Effector CD4-positive, alpha-beta T cell (primary cell): ENCODE data around the gene KLK7.
"Not testable (repeated sequence)": the region's sequence is repeated elsewhere in the genome, so short reads cannot be mapped to it uniquely, and the experiment has no call there.

Experiments
- DNase-seq: peaks from one replicate; pipeline ENCODE4 v3.0.0-alpha.2; 2020

The KLK7 gene

DNA sequence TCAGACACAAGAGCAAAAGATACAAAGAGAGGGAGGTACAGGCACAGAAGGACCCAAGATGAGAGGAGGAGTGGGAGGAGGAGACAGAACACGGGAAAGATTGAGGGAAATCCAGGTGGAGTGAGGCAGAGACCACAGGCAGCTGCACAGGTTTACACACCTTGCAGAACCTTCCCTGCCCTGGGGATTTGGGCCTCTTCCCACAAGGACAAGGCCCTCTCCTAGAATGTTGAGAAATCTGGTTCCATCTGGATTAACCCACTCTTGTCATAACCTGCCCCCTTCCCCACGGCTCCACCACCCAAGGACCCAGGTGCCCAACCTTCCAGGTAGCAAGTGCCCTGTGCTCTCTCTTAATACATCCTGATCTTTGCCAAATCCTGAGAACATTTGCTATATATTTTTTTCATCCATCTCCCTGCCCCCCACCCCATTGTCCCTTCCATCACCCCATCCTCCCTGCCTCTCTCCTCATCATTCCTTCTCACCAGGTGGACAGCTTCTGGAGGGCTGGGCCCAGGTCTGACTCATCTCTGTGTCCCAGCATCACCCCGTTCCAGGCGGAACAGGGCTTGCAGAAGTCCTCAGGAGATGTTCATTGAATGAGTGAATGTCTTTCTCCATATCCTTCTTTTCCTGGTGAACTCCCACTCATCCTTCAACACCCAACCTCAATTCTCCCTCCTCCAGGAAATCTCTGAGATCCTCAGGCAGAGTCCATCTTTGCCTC lies 26.5 kb upstream of the KLK7 start:
- DNase-seq: no peak

DNA sequence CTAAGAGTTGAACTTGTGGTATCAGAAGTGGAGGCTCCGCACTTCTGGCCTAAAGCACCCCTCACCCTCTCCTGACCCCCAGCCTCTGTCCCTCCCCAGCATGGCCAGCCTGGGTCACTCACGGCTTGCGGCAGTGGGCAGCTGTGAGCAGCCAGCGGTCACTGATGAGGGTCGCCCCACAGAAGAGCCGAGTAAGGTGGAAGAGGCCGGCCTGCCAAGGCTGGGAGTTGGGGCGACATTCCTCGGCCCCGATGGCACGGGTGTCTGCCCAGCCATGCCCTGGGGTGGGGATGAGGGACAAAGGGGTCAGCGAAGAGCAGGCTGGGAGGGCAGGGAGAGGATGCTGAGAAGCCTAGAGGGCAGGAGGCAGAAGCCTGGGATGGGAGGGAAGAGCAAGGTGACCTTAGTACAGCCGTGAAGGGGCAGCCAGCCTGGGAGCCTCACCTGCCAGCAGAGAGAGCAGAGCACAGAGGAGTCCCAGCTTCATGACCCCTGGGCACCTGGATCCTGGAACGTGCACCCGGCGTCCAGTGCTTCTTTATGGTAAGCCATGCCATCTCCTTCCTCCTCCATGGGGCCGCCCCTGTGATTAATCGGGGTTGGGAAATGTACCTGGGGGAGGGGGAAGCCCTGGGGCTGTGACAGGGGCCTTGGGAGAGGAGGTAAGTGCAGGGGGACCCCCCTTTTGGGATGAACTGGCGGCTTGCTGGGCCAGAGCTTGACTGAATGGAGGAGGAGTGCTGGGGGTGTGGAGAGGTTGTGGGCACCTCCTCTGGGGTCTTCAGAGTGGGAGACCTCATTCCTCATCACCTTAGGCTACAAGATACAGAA lies 25.6 kb upstream of the KLK7 start:
- DNase-seq: no peak

DNA sequence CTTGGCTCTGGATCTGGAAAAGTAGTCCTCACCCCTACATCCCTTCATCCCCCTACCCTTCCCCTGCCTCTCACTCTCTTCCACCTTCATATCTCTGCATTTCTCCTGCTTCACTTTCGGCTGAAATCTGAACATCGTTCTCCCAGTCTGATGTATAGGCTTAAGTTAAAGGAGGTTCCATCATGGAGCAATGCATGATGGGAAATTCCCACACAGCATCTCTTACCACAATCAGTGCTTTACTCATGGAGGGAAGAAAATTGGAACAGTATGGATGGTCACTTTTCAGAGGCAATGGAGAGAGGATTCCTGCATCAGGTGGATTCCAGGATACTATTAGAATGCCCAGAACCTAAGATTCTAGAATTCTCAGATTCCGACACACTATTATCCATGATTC lies 23.8 kb upstream of the KLK7 start:
- DNase-seq: no peak

DNA sequence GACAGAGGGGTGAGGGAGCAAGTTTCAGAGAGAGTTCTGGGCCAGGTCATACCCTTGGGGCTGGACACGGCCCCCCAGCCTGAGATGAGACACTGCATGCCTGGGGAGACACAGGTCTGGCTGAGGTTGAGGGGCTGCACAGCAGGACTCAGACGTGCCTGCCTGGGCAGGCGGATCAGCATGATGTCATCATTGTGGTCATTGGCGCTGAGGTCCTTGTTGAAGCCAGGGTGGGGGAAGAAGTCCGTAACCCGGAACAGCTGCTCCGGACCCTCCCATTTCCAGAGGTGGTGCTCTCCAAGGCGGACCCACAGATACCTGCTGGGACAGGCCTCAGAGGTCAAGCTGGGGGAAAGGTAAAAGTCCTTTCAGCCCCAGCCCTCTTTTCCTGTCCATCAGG lies 22.7 kb upstream of the KLK7 start:
- DNase-seq: no peak

DNA sequence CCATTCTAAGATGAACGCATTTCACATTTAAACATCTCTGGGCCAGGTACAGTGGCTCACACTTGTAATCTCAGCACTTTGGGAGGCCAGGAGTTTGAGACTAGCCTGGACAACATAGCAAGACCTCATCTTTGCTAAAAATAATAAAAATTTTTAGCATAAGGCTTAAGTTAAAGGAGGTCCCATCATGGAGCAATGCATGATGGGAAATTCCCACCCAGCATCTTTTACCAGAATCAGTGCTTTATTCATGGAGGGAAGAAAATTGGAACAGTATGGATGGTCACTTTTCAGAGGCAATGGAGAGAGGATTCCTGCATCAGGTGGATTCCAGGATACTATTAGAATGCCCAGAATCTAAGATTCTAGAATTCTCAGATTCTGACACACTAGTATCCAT lies 21.5 kb upstream of the KLK7 start:
- no peak for DNase-seq

DNA sequence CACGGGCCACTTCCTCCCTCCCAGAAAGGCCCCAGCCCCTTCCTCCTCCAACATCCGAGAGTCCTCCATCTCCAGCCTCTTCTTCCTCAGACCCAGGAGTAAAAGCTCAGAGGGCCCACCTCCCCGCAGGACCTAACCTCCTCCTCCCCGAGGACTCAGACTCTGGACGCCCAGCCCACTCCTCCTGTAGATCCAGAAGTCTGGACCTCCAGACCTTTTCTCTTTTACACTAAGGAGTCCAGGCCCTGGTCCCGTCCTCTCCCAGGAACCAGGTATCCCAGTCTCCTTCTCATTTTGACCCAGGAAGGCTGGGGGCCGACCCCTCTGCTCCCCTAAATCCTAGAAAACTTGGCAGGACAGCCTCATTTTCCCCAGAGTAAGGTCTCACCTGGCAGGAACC lies 19.6 kb upstream of the KLK7 start:
- DNase-seq: no peak

DNA sequence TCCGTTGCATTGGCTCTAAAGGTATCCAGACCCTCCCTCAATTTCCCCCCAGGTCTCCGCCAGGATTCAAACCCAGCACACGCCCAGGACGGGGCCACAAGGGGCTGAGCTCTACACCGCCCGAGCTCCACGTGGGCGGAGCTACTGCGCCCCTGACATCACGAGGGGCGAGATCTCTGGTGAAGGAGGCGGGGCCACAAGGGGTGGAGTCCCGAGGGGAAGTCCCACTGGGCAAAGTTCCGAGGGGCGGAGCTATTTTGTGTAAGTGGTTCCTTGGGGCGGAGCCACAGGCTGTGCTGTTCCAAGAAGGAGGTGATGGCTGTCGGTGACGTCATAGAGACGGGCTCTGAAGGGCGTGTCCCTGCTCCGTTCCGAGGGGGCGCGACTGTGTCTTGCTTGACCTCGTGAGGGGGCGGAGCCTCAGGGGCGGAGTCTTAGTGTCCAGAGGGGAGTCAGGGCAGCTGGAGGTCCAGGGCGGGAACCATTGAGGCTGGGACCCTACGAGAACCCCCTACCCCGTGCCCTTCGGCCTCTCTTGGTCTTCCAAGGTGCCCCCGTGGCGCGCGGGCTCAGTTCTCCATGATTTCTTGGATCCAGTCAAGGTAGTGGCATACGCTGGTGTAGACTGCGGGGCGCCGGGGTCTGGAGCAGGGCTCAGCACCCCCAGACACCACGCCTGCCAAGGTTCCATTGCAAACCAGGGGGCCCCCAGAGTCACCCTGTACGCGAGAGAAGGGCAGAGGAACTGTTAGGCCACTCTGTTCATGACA lies 19.0 kb upstream of the KLK7 start:
- DNase-seq: no peak

DNA sequence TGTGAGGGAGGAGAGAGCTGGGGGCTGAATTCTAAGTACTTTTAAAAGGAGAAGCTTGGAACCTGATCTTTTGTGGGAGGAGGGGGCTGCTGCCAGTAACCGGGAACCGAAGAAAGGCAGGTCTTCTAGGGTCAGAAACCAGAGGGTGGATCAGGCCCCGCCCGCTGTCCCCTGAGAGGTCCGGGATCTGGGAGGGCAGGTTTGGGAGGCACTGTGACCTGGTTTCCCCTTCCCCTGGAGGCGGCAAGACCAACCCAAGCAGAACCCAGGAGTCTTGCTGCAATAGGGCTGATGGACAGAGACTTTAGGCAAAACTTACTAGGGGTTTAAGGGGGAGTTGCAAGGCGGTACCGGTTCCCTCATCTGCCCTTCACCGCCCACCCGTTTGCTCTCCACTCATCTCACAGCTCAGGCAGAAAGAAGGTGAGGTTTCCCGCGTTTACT lies 18.4 kb upstream of the KLK7 start:
- DNase-seq: no peak

DNA sequence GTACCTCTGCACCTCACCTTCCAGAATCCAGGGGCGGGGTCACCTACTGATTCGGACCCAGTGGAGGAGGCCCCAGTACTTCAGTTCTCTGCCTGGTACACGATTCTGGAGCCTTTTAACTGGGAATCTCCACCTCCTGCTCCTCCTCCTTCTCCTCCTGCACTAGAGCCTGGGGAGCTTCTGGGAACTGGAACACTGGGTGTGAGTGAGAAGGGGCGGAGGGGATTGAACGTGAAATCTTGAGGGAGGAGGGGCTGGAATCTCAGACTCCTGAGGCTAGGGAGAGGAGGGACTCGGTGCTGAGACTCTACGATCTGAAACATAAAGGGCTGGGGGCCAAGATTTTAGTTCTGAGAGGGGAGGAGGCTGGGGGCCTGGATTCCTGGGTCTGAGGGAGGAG lies 17.8 kb upstream of the KLK7 start, which contains the start of gene KLK8:
Gene KLK8, minus strand, starts transcription at position 90 of the 400 bp plus-strand sequence. CDS start 437 bp downstream, outside the sequence.
- DNase-seq: no peak

DNA sequence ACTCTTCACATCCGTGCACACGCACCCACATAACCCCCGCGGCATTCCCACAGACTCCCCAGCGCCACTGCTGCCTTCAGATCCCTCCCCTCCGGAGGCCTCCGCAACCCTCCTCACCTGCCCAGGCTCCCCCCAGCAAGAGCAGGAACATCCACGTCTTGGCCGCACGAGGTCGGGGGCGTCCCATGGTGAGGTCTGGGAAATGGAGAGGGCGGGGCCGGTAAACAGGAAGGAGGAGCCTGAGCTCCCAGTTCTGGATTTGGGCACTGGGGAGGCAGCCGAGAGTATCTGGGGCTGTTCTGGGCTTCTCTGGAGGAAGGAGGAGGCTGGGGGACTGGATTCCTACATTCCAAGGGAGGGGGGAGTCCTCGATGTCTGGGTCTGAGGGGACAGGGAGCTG lies 17.3 kb upstream of the KLK7 start:
- no peak for DNase-seq

DNA sequence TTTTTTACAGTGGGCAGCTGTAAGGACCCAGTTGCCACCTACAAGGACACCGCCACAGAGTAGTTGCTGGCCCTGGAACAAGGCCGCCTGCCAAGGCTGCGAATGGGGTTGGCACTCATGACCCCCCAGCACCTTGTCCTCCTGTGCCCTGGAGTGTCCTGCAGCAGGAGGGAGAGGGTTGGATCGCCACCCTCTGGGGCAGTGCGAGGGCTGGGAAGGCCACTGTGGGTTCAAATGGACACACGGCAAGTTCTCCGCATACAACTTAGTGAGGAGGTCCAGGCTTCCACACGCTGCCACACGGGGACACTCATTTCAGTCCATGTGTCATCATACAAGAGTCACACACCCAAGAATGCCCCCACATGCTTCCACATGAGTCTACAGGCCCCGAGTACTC lies 16.7 kb upstream of the KLK7 start:
- DNase-seq: no peak

DNA sequence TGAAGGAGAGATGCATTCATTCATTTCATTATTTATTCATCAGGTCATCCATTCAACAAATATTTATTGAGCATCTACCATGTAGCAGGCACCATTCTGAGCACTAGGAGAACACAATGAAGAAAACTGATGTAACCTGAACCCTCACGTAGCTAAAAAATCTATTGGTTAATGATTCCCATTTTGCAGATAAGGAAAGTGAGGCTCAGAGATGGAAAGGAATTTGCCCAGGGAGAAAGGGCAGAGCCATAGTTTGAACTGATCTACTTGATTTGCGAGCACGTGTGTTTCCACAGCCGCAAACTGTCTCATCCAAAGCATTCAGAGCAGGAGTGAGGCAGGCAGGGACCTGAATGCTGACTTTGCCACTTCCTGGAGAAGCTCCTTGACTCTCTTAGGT lies 15.0 kb upstream of the KLK7 start:
- DNase-seq: no peak

DNA sequence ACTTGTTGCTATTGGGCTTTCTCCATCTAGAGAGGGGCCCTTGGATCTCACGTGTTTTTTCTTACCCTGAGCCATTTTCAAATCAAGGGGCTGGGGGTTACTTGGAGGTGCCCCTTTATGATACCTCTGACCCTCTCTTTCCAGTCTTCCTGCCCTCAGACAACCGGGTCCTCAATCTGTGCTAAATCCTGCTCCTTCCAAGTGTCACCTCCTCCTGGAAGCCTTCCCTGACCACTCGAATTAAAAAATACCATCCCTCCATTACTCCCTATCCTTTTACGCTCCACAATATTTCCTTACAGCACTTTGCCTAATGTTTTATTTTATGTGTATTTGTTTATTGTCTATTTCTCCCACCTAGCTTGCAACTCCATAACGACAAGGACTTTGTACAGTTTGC lies 14.3 kb upstream of the KLK7 start:
- DNase-seq: no peak

DNA sequence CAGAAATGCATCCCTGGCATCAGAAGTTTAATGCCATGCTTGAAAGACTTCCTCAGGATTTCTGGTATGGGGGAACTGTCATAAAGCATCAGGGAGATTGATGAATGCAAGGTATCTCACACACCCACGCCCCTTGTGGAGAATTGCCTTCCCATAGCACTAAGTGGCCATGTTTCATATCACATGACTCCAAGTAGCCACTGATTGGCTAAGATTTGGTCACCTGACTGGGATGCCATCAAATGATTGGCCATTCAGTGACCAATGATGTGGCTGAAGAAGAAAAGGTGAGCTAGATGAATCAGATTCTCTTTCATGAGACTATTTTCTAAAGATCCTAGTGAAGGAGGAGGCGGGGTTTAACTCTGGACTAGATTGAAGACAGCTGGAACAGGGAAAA lies 10.4 kb upstream of the KLK7 start:
- DNase-seq: no peak

DNA sequence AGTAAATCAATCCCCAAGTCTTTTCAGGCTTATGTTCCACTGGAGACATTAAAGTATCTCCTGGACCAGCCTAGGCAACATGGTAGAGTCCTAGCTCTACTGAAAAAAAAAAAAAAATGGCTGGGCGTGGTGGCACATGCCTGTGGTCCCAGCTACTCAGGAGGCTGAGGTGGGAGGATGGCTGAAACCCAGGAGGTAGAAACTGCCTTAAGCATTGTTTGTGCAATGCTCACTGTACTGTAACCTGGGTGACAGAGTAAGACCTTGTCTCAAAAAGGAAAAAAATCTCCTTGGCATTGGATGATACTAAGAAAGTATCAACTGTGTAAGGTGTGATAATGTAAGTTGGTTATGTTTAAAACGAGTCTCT lies 8.9 kb upstream of the KLK7 start:
- no peak for DNase-seq

DNA sequence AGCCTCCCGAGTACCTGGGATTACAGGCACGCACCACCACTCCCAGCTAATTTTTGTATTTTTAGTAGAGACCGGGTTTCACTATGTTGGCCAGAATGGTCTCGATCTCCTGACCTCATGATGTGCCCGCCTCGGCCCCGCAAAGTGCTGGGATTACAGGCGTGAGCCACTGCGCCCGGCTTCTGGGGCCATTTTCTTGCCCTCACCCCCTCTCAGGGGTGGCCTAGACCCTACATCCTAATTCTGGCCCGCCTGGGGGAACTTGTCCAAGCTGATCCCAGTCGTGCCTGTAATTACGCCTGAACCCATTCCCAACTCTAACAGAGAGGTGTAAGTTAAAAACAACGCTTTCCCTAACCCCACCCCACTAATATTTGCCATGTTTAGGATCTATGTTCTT lies 699 bp upstream of the KLK7 start:
- not testable (repeated sequence) for DNase-seq

DNA sequence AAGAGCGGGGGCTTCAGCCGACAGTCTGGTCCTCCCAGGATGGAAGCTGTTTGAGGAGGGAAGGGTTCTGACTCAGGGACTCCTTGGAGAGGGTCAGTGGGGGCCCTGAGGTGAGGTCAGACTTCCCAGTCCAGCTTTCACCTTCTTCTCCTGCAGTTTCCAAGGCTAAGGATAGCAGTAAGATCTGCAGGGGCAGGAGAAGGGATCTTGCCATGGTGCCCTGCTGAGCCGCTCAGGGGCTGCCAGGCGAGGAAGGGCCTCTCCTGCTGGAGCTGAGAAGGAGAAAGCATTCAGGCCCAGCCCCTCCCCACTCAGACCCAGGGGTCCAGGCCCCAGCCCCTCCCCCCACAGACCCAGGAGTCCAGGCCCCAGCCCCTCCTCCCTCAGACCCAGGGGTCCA lies 1.5 kb downstream of the KLK7 start:
- no peak for DNase-seq

DNA sequence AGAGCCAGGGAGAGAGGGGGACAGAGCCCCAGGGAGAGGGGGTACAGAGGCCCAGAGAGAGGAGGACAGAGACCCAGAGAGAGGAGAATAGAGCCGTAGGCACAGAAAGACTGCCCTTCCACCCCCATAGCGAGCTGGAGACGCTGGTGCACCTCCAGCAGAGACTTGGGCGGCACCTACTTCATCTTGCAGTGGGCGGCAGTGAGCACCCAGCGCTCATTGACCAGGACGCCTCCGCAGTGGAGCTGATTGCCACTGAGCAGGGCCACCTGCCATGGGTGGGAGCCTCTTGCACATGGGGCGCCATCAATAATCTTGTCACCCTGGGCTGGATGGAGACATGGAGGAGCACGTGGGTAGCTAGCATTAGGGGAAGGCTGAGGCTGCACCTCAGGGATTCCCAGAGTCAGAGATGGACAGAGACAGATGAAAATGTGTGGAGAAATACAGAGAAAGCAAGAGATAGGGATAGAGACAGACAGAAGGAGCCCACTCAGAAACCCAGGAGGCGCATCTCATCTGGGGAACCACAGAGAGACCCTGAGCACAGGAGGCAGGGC lies 2.0 kb downstream of the KLK7 start:
- DNase-seq: no peak

DNA sequence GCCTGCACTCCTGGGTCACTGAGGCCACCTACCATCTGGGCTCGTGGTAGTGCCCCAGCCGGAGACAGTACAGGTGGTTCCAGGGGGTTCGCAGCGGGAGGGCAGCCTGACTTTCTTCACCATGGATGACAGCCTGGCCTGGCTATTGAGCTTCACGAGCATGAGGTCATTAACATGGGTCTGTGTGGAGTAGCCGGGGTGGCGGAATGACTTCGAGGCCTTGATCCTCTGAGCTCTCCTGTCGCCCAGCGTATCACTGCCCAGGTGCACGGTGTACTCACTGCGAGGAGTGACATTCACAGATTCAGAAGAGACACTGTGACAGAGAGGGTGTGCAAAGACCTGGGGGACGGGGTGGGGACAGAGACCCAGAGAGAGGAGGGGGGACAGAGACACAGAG lies 3.5 kb downstream of the KLK7 start:
- no peak for DNase-seq

DNA sequence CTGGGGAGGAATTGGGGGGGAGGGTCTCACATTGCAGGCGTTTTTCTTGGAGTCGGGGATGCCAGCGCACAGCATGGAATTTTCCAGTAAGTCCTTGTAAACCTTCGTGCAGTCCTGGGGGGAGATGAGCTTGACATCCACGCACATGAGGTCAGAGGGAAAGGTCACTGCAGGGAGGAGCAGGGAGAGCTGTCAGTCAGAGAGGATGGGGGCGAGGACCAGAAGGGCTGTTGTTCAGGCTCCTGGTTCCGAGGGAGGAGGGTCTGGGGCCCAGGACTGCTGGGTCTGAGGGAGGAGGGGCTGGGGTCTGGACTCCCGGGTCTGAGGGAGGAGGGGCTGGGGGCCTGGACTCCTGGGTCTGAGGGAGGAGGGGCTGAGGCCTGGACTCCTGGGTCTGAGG lies 4.0 kb downstream of the KLK7 start:
- no peak for DNase-seq

DNA sequence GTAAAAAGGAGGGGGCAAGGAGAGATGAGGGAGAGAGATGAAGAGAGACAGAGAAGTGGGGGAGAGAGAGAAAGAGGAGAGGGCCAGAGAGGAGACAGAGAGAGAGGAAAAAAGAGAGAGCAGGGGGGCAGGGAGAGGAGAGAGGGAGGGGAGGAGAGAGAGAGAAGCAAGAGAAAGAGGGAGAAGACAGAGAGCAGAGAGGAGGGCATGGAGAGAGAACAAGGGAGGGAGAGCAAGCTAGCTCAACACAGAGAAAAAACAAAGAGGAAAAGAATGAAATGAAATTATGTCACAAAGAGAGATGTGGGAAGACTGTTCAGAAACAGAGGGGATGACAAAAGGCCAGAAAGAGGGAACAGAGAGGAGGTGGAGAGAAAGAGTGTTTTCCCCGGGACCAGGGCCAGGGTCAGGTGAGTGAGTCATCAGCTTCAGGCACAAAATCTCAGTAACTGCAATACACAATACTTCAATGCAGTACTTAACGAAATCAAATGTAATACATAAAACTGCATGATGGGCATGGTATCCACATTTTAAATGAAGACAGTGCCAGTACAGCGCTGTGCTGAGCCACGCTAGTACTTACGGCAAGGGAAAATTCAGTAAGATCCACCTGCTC lies 4.8 kb downstream of the KLK7 start:
- DNase-seq: no peak

DNA sequence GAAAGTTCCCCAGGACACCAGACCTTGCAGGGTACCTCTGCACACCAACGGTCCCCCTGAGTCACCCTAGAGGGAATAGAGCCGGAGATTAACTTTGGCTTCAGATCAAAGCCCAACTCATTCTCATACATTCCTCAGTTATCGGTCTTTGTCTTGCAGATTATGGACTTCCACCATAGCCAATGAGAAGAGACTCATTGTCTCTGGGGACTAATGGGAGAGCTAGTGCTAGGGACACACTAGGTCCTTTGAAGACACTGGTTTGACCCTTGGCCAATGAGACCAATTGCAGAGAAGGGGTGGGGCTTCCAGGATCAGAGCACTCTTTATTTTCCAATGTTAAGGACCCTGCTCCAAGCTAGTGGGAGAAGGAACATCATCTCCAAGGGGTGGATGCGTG lies 6.1 kb downstream of the KLK7 start:
- no peak for DNase-seq

DNA sequence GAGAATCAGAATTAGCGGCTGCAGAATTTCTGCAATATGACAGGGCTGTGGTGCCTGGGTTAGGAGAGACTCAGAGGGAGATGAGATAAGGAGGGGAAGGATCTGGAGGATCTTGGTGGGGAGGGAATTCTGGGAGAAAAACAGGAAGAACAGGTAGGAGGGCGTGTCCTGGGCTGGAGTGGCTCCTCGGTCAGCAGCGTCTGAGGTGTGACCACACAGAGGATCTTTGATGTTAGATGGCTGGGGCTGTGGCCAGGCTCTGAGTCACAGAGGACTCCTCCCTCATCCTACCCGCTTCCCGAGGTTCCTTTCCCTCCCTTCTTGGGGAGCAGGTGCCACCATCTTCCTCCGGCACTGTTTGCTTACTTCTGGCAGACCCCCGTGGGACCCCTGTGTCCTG lies 8.0 kb downstream of the KLK7 start:
- no peak for DNase-seq
